ENCODE data around the gene CNTNAP2.

CNTNAP2 gene

DNA sequence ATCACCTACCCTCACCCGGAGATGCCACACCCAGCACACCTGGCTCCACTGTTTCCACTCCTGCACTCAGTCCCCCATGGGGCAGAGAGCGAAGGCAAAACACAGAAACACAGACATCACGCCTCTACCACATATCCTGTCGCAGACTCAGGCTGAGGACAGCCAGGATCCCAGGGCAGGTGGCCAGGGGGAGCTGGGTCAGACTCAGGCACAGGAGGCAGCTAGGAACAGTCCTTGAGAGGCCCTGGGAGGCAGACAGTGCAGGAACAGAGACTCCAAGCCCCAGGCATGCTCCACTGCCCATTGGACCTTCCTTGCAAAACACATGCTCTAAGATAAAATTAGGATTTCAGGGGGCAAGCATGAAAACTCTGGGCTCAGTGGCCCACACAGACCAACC, 2319.5 kb downstream of the CNTNAP2 start:
- H3K36me3 ChIP-seq (ENCODE audit: control insufficient read depth in 2 of 2, insufficient read depth in 1 of 2, low read length in 2 of 2) = no peaks in the 10 kb centered on the region
- no peak overlapping the region for H3K4me3 ChIP-seq (ENCODE audit: low read depth, low read length)
- no peaks in the 10 kb centered on the region for H3K9me3 ChIP-seq (ENCODE audit: control insufficient read depth, insufficient read depth, low read depth, low read length)
- H3K27ac ChIP-seq (ENCODE audit: extremely low read depth, low read depth, low read length) = no peak overlapping the region
- no peak for TF ChIP-seq ZNF169 (tag by site-specific recombination; IDR thresholded peaks at IDR 0.05)
- TF ChIP-seq REPIN1 (tag by site-specific recombination; IDR thresholded peaks at IDR 0.05; ENCODE audit: low read depth) = no peak
- no peak for TF ChIP-seq BCL11B (tag by site-specific recombination; IDR thresholded peaks at IDR 0.05; ENCODE audit: low read depth)
- TF ChIP-seq ZFP3 (tag by site-specific recombination; IDR thresholded peaks at IDR 0.05; ENCODE audit: low read depth) = no peak
- TF ChIP-seq ZNF610 (tag by site-specific recombination; IDR thresholded peaks at IDR 0.05; ENCODE audit: borderline replicate concordance) = no peak
- no peak for TF ChIP-seq RBAK (tag by site-specific recombination; IDR thresholded peaks at IDR 0.05)
- no peak for TF ChIP-seq ZNF555 (tag by site-specific recombination; conservative IDR thresholded peaks at IDR 0.05)
- TF ChIP-seq, protein P1, sequence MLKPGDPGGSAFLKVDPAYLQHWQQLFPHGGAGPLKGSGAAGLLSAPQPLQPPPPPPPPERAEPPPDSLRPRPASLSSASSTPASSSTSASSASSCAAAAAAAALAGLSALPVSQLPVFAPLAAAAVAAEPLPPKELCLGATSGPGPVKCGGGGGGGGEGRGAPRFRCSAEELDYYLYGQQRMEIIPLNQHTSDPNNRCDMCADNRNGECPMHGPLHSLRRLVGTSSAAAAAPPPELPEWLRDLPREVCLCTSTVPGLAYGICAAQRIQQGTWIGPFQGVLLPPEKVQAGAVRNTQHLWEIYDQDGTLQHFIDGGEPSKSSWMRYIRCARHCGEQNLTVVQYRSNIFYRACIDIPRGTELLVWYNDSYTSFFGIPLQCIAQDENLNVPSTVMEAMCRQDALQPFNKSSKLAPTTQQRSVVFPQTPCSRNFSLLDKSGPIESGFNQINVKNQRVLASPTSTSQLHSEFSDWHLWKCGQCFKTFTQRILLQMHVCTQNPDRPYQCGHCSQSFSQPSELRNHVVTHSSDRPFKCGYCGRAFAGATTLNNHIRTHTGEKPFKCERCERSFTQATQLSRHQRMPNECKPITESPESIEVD (tag by site-specific recombination; IDR thresholded peaks at IDR 0.05) = no peak
- TF ChIP-seq KLF10 (tag by site-specific recombination; IDR thresholded peaks at IDR 0.05) = no peak
- no peak for TF ChIP-seq ZNF423 (tag by site-specific recombination; IDR thresholded peaks at IDR 0.05)
- TF ChIP-seq ZFP37 (tag by site-specific recombination; IDR thresholded peaks at IDR 0.05) = no peak
- no peak for TF ChIP-seq ZNF600 (tag by site-specific recombination; IDR thresholded peaks at IDR 0.05)
- H3K4me1 ChIP-seq (ENCODE audit: control insufficient read depth, insufficient read depth, low read length) = no peaks in the 10 kb centered on the region
- POLR2A ChIA-PET = no interaction called here
- CTCF ChIA-PET = no interaction called here

DNA sequence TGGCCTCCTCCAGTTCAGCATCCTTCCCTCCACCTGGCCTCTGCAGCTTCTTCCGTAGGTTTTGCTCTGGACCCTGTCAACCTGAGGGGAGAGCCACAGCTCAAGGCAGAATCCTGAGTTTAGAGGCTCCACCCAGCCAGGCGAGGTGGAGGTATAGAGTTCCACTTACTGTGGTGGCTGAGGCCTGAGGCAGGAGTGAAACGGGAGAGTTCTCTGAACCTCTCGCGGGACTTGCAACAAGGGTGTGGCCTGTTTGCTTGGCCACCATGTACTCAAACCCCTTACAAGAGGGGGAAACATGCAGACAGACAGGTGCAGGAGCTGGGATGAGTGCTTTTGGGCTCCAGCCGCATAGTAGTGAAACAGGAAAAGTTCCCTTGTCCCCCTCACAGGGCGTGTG, 2320.0 kb downstream of the CNTNAP2 start:
- ChIA-PET POLR2A (no interaction called here), CTCF (no interaction called here)
- TF ChIP-seq KLF1 (tag by site-specific recombination; IDR thresholded peaks at IDR 0.05) = peak; percentile 56; the same call in 1 of the 2 replicates
- no peak for TF ChIP-seq ZNF112 (tag by site-specific recombination; IDR thresholded peaks at IDR 0.05)
- no peak for TF ChIP-seq REPIN1 (tag by site-specific recombination; IDR thresholded peaks at IDR 0.05; ENCODE audit: low read depth)
- no peak for TF ChIP-seq ZNF514 (tag by site-specific recombination; IDR thresholded peaks at IDR 0.05)
- H3K9me3 ChIP-seq (ENCODE audit: control insufficient read depth, insufficient read depth, low read depth, low read length) = no peaks in the 10 kb centered on the region
- H3K4me3 ChIP-seq (ENCODE audit: low read depth, low read length) = no peak overlapping the region
- no peaks in the 10 kb centered on the region for H3K4me1 ChIP-seq (ENCODE audit: control insufficient read depth, insufficient read depth, low read length)
- H3K27ac ChIP-seq (ENCODE audit: extremely low read depth, low read depth, low read length) = no peak overlapping the region
- no peaks in the 10 kb centered on the region for H3K36me3 ChIP-seq (ENCODE audit: control insufficient read depth in 2 of 2, insufficient read depth in 1 of 2, low read length in 2 of 2)

DNA sequence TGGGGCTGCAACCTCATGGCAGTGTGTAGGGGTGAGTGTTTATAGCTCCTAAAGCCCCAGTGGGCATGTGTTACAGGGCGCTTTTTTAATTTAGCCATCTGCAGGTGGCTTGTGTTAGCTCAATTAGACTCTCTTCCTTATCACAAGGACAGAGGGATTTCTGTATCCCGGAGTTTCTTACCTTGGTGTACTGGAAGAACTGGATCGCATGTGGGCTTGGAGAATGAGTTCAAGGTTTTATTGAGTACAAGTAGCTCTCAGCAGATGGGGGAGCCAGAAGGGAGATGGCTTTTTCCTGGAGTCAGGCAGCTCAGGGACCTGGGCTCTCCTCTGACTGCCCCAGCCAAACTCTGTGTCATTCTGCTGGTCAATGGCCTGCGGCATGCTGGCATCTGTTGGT, 2320.4 kb downstream of the CNTNAP2 start:
- H3K36me3 ChIP-seq (ENCODE audit: control insufficient read depth in 2 of 2, insufficient read depth in 1 of 2, low read length in 2 of 2) = no peaks in the 10 kb centered on the region
- H3K4me3 ChIP-seq (ENCODE audit: low read depth, low read length) = no peak overlapping the region
- H3K4me1 ChIP-seq (ENCODE audit: control insufficient read depth, insufficient read depth, low read length) = no peaks in the 10 kb centered on the region
- no peaks in the 10 kb centered on the region for H3K9me3 ChIP-seq (ENCODE audit: control insufficient read depth, insufficient read depth, low read depth, low read length)
- no peak overlapping the region for H3K27ac ChIP-seq (ENCODE audit: extremely low read depth, low read depth, low read length)
- CTCF ChIA-PET = interaction anchor here (0.7 kb wide), 1 partner anchor 9 kb away, joined by 3 read pairs; no protein-coding TSS in a partner anchor
- POLR2A ChIA-PET = no interaction called here
- TF ChIP-seq, protein P2, sequence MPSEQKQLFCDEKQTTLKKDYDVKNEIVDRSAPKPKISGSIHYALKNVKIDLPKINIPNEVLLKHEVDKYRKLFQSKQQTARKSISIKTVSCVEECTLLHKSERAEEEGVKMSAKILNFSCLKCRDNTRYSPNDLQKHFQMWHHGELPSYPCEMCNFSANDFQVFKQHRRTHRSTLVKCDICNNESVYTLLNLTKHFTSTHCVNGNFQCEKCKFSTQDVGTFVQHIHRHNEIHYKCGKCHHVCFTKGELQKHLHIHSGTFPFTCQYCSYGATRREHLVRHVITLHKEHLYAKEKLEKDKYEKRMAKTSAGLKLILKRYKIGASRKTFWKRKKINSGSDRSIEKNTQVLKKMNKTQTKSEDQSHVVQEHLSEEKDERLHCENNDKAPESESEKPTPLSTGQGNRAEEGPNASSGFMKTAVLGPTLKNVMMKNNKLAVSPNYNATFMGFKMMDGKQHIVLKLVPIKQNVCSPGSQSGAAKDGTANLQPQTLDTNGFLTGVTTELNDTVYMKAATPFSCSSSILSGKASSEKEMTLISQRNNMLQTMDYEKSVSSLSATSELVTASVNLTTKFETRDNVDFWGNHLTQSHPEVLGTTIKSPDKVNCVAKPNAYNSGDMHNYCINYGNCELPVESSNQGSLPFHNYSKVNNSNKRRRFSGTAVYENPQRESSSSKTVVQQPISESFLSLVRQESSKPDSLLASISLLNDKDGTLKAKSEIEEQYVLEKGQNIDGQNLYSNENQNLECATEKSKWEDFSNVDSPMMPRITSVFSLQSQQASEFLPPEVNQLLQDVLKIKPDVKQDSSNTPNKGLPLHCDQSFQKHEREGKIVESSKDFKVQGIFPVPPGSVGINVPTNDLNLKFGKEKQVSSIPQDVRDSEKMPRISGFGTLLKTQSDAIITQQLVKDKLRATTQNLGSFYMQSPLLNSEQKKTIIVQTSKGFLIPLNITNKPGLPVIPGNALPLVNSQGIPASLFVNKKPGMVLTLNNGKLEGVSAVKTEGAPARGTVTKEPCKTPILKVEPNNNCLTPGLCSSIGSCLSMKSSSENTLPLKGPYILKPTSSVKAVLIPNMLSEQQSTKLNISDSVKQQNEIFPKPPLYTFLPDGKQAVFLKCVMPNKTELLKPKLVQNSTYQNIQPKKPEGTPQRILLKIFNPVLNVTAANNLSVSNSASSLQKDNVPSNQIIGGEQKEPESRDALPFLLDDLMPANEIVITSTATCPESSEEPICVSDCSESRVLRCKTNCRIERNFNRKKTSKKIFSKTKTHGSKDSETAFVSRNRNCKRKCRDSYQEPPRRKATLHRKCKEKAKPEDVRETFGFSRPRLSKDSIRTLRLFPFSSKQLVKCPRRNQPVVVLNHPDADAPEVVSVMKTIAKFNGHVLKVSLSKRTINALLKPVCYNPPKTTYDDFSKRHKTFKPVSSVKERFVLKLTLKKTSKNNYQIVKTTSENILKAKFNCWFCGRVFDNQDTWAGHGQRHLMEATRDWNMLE (tag by site-specific recombination; conservative IDR thresholded peaks at IDR 0.05; ENCODE audit: low read depth) = no peak
- TF ChIP-seq ZNF354C (tag by site-specific recombination; IDR thresholded peaks at IDR 0.05; ENCODE audit: borderline replicate concordance, low read depth) (no peak), GLIS2 (tag by site-specific recombination; IDR thresholded peaks at IDR 0.05) (no peak), ZBTB21 (tag by site-specific recombination; IDR thresholded peaks at IDR 0.05) (no peak), ZNF16 (tag by site-specific recombination; IDR thresholded peaks at IDR 0.05; ENCODE audit: low read depth) (no peak), ZNF239 (tag by site-specific recombination; IDR thresholded peaks at IDR 0.05) (no peak), MEIS1 (CRISPR knock-in tag; IDR thresholded peaks at IDR 0.05; ENCODE audit: borderline replicate concordance) (no peak), SP7 (tag by site-specific recombination; IDR thresholded peaks at IDR 0.05) (no peak)
- TF ChIP-seq, protein P3, sequence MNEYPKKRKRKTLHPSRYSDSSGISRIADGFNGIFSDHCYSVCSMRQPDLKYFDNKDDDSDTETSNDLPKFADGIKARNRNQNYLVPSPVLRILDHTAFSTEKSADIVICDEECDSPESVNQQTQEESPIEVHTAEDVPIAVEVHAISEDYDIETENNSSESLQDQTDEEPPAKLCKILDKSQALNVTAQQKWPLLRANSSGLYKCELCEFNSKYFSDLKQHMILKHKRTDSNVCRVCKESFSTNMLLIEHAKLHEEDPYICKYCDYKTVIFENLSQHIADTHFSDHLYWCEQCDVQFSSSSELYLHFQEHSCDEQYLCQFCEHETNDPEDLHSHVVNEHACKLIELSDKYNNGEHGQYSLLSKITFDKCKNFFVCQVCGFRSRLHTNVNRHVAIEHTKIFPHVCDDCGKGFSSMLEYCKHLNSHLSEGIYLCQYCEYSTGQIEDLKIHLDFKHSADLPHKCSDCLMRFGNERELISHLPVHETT (tag by site-specific recombination; IDR thresholded peaks at IDR 0.05) = no peak
- TF ChIP-seq, protein P4, sequence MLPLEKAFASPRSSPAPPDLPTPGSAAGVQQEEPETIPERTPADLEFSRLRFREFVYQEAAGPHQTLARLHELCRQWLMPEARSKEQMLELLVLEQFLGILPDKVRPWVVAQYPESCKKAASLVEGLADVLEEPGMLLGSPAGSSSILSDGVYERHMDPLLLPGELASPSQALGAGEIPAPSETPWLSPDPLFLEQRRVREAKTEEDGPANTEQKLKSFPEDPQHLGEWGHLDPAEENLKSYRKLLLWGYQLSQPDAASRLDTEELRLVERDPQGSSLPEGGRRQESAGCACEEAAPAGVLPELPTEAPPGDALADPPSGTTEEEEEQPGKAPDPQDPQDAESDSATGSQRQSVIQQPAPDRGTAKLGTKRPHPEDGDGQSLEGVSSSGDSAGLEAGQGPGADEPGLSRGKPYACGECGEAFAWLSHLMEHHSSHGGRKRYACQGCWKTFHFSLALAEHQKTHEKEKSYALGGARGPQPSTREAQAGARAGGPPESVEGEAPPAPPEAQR (tag by site-specific recombination; IDR thresholded peaks at IDR 0.05) = no peak
